Transverse colon (tissue), 4 donors: Measurements from ENCODE around the gene UBE2D2. TPM values are rescaled to one million over a fixed set of nuclear protein-coding genes. Genes with fewer than 3 reads are reported as not detected.
A peak's percentile ranks its signal among the peaks of the same experiment; 100 is the strongest.

Experiments used
- DNase-seq: peaks from one replicate; pipeline ENCODE4 v3.0.0-alpha.2; 2019
- H3K27ac ChIP-seq, 4 donors: fragments of 200-600 bp; sonication (generic); 2 replicates each; pipeline ENCODE4 v1.5.1; 2016 to 2018; ENCODE audit warnings: inconsistent platforms in 4 of 4
- H3K27me3 ChIP-seq: fragments of 200-600 bp; sonication (generic); 2 replicates; pipeline ENCODE4 v1.5.1; 2017; ENCODE audit warnings: inconsistent platforms
- H3K36me3 ChIP-seq, 4 donors: fragments of 200-600 bp; sonication (generic); 2 replicates each; pipeline ENCODE4 v1.5.1; 2017 to 2019; ENCODE audit warnings: inconsistent platforms in 4 of 4
- H3K4me1 ChIP-seq, 4 donors: fragments of 200-600 bp; sonication (generic); 2 replicates each; pipeline ENCODE4 v1.5.1; 2017 to 2020; ENCODE audit warnings: inconsistent platforms in 4 of 4
- H3K4me3 ChIP-seq, 4 donors: fragments of 200-600 bp; sonication (generic); 1 replicate in 1 of 4; 2 replicates in 3 of 4; pipeline versions ENCODE4 v1.5.1 to v1.6.1; 2017 to 2019; ENCODE audit warnings: inconsistent platforms in 4 of 4
- H3K9me3 ChIP-seq, 2 donors: fragments of 200-600 bp; sonication (generic); 2 replicates each; pipeline ENCODE4 v1.5.1; 2017 to 2019; ENCODE audit warnings: inconsistent platforms in 2 of 2
- EP300 ChIP-seq: sonication (generic); formaldehyde crosslinking; IDR thresholded peaks from one replicate; pipeline ENCODE4 v1.6.1; 2017; ENCODE audit warnings: antibody characterized with exemption, low read depth
- POLR2A ChIP-seq: fragments of 450-650 bp; IDR thresholded peaks from one replicate; pipeline ENCODE4 v1.6.1; 2016; ENCODE audit warnings: antibody characterized with exemption, mild to moderate bottlenecking, moderate library complexity
- POLR2AphosphoS5 ChIP-seq, 3 donors: sonication (generic); formaldehyde crosslinking; IDR thresholded peaks; one replicate each; pipeline ENCODE4 v1.6.1; 2016; ENCODE audit warnings: antibody characterized with exemption in 3 of 3
- WGBS, 2 donors: methylation state at CpG; one replicate each; pipeline ENCODE4 v1.1.5; 2018; ENCODE audit warnings: low coverage in 1 of 2; 5-methylcytosine and 5-hydroxymethylcytosine counted together
- in situ Hi-C, 4 donors: fragments of 200-750 bp; cut with MboI; loops; one replicate each; pipeline versions ENCODE4 v1.15.0 to v1.15.1; 2017; ENCODE audit warnings: low sequenced_read_pairs in 3 of 4, low pct_ligation_motif_present in 1 of 4, low pct_unique_long_range_greater_than_20kb in 1 of 4
- intact Hi-C: fragments of 100-400 bp; cut with DNase I; formaldehyde crosslinking; loops from one replicate; pipeline ENCODE4 v1.15.1; 2023; ENCODE audit warnings: low total_unique reads
- total RNA-seq, 4 donors: library from RNA; depleted of rRNA; stranded (reverse); fragments of >200 nt; gene quantifications; one replicate each; pipeline ENCODE4 v1.1.0, GENCODE V29; 2016
- TF ChIP-seq, protein P1 (sequence below), 5 experiments: fragments of 200-600 bp in 3 of 5; fragments of 450-650 bp in 2 of 5; sonication (generic) in 3 of 5; IDR thresholded peaks; 1 replicate in 2 of 5; 2 replicates in 3 of 5; pipeline ENCODE4 v1.5.1; 2016 to 2017; ENCODE audit warnings: antibody characterized with exemption in 5 of 5, inconsistent platforms in 3 of 5, mild to moderate bottlenecking in 2 of 5, moderate library complexity in 1 of 5

The UBE2D2 gene
- total RNA-seq, 4 donors from 2014 or later, result 45.6 to 134 (median 80.8) TPM

DNA sequence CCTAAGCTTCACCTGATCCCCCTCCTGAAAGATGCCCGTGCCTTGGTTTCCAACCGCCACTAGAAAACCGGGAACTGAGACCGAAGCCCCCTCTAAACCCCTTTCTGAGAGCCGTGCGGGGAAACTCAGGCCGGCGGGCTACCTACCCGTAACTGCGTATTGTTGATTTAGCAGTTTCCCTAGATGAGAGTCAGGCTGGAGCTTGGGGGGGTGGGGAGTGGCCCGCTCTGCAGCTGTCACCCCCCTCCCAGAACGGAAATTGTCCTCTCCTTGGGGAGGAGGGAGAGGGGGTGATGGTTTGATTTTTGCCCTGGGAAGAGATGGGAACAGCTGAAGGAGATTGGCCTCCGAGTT is 89.5 kb downstream of the UBE2D2 start:
- Histone ChIP-seq H3K9me3 (no peaks in the 10 kb centered on the region), H3K4me3 (peak overlapping the region; percentile 58 to 93 (median 89)), H3K36me3 (no peaks in the 10 kb centered on the region), H3K27ac (peak overlapping the region; percentile 91 to 96 (median 93)), H3K4me1 (peaks cover 36 to 77% (median 74%) of the 10 kb centered on the region in 4 donors), H3K27me3 (no peaks in the 10 kb centered on the region)
- in situ Hi-C loops (no loop called here), intact Hi-C loops (no loop called here)
- 1% methylated on average over 13 of the region's 13 CpGs; no CpG with 5 or more reads in 1 of the 2 donors for whole genome bisulfite sequencing, 2 donors
- DNase-seq, result peak; percentile 47
- no peak for TF ChIP-seq POLR2AphosphoS5 (IDR thresholded peaks at IDR 0.05)
- TF ChIP-seq POLR2A, result peak; percentile 43

DNA sequence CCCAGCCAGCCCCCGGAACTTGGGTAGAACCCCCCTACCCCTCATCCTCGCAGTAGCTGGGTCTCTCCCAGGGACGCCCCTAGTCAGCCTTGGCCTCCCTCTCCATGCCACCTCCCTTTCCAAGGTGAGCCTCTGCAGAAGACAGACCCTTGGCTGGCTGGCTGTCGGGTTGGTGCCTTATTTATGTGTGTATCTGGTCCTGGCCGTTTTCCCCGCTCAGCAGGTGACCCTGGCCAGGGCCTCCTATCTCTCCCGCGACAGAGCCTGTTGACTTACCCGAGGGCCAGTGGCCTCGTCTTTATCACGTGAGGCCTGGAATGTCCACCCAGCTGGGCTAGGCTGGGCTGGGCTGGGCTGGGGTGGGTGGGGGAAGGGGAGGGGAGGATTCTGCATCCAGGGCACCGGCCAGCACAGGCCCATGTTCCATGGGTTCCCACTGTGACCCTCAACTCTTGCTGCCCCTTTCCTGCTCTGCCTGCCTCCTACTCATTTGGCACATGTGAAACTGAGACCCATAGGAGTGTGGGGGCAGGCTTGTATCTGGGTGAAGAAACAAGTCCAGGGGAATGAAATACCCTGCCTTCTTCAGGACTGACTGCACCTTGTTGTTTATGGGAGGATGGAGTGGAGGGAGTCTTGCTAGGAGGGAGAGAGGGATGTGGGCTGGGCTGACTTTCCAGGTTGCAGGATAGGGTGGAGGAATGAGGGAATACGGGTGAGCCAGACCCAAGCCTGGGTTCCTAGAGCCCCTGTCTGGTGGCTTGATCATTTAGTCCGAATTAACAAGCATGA is 90.1 kb downstream of the UBE2D2 start:
- TF ChIP-seq POLR2A (peak; percentile 13), EP300 (no peak)
- peak overlapping the region; percentile 91 to 96 (median 93) for H3K27ac ChIP-seq
- in situ Hi-C loops, result no loop called here
- peaks cover 42 to 82% (median 80%) of the 10 kb centered on the region in 4 donors for H3K4me1 ChIP-seq
- H3K36me3 ChIP-seq, result no peaks in the 10 kb centered on the region
- no peaks in the 10 kb centered on the region for H3K9me3 ChIP-seq
- peak overlapping the region in 2 of 4 donors; percentile 91 to 93 for H3K4me3 ChIP-seq
- intact Hi-C loops, result no loop called here
- WGBS, 2 donors, result 19 to 31% methylated on average over 3 to 14 of the region's 14 CpGs
- H3K27me3 ChIP-seq, result no peaks in the 10 kb centered on the region
- no peak for DNase-seq

DNA sequence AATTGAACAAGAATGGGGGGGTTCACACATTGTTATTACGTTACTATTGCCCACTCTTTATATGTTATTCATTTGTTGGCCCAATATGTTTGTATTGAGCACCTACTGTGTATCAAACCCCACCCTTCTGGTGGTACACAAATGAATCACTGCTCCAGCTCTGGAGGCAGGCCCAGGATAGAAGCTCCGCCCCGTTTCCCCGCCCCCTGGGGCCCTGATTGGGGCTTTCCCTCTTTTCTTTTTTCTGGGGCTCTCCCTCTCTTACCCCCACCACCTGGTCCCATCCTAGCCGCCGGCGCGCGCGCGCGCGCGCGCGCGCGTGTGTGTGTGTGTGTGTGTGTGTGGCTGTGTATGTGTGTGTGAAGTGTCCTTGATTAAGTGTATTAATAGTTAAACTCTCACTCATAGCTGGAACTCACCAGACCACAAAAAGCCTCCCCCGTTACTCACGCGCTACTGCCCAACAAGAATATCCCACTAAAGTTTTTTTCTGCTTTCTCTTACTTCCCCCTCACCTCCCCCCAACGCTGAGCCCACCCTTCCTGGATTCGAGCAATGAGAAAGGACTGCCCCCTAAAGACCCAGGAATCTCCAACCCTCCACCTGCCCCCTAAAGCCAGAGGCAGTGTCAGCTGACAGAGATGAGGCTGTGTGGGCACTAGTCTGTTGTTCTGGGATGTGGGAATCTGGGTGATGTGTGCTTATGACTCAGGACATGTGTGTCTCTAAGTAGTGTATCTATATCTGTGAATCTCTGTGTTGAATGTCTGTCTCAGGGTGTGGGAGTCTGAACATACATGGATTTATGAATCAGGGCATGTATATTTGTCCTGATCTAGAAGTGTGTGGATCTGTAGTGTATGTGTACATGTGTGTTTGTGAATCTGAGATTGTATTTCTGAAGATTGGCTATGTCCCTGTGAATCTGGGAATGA is 91.0 kb downstream of the UBE2D2 start:
- whole genome bisulfite sequencing, 2 donors, result 17 to 48% methylated on average over 19 to 23 of the region's 23 CpGs
- in situ Hi-C loops (no loop called here), intact Hi-C loops (no loop called here)
- H3K27ac ChIP-seq, result peak overlapping the region; percentile 91 to 96 (median 93)
- no peaks in the 10 kb centered on the region for H3K36me3 ChIP-seq
- no peaks in the 10 kb centered on the region for H3K9me3 ChIP-seq
- DNase-seq, result peak; percentile 87
- H3K4me1 ChIP-seq, result peaks cover 44 to 85% (median 79%) of the 10 kb centered on the region in 4 donors
- peak overlapping the region in 1 of 4 donors; percentile 91 for H3K4me3 ChIP-seq
- TF ChIP-seq, protein P1, sequence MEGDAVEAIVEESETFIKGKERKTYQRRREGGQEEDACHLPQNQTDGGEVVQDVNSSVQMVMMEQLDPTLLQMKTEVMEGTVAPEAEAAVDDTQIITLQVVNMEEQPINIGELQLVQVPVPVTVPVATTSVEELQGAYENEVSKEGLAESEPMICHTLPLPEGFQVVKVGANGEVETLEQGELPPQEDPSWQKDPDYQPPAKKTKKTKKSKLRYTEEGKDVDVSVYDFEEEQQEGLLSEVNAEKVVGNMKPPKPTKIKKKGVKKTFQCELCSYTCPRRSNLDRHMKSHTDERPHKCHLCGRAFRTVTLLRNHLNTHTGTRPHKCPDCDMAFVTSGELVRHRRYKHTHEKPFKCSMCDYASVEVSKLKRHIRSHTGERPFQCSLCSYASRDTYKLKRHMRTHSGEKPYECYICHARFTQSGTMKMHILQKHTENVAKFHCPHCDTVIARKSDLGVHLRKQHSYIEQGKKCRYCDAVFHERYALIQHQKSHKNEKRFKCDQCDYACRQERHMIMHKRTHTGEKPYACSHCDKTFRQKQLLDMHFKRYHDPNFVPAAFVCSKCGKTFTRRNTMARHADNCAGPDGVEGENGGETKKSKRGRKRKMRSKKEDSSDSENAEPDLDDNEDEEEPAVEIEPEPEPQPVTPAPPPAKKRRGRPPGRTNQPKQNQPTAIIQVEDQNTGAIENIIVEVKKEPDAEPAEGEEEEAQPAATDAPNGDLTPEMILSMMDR (IDR thresholded peaks at IDR 0.05), result no peak
- TF ChIP-seq POLR2A (no peak), POLR2AphosphoS5 (IDR thresholded peaks at IDR 0.05) (no peak), EP300 (no peak)
- no peaks in the 10 kb centered on the region for H3K27me3 ChIP-seq

DNA sequence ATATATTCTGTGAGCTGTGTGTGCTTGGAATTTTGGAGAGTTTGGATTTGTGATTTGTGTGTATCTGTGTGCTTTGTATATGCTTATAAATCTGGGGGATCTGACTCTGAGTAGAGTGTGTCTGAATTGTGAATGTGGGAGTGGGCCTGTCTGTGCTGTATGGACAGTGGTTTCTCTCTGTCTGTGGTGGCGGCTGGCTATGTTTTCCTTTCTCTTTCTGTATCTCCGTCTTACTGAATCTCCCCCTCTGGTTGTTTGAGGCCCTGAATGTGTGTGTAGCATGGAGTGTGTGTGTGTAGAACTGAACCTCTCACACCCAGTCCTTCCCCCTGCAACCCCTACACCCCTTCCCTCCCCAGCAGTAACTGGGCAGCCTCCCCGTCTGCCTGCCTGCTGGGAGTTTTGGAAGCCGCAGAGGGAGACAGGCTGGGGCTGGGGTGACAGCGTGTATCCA is 91.7 kb downstream of the UBE2D2 start:
- Histone ChIP-seq H3K36me3 (no peaks in the 10 kb centered on the region), H3K27me3 (no peaks in the 10 kb centered on the region), H3K9me3 (no peaks in the 10 kb centered on the region), H3K27ac (peak overlapping the region; percentile 91 to 96 (median 93)), H3K4me3 (no peak overlapping the region), H3K4me1 (peaks cover 44 to 85% (median 79%) of the 10 kb centered on the region in 4 donors)
- TF ChIP-seq, protein P1 (IDR thresholded peaks at IDR 0.05), result no peak
- no peak for TF ChIP-seq POLR2A
- TF ChIP-seq EP300, result no peak
- TF ChIP-seq POLR2AphosphoS5 (IDR thresholded peaks at IDR 0.05), result no peak
- WGBS, 2 donors, result 30 to 63% methylated on average over 2 to 5 of the region's 5 CpGs
- DNase-seq, result no peak
- intact Hi-C loops, result no loop called here
- in situ Hi-C loops, result no loop called here
